ENCODE results near the gene HAUS7.

The HAUS7 gene

DNA sequence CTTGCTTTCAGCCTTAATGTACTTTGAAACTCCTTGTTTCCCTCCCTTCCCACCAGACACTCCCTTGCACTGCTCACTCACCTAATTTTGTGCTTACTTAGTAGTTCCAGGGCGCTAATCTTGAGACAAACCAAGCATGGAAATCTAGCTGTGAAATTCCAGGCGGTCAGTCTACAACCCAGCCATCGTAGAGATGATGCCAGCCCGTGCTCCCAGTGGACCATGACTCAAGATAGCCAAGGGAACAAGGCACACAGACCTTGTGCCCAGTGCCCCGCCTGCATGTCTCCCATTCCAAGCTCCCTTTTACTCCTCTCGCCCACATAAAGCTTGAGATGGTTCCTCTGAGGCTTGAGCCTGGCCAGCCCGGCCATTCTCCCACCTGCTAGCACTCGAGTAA is 35.6 kb downstream of the HAUS7 start:
- DNase-seq: no peak

DNA sequence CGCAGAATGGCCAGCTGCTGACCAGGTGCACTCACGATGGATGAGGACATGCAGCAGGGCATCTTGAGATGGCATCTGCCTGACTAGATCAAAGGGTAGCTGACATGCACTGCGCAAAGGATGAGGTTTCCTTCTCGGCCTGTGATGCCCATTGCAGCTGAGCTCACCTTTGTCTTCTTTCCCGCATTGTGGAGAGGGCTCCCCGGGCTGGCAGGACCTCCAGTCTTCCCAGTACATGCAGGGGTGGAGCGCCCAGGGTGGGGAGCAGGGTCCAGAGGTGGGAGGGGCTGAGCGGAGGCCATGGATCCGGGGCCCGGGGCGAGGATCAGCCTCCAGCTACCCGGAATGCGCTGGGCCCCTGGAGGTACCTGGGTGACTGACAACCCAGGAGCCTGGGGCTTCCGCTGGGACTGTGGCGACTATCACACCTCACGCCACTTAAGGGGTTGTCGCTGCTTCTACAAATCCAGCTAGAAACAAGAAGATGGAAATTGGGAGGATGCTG is 36.5 kb downstream of the HAUS7 start:
- no peak for DNase-seq

DNA sequence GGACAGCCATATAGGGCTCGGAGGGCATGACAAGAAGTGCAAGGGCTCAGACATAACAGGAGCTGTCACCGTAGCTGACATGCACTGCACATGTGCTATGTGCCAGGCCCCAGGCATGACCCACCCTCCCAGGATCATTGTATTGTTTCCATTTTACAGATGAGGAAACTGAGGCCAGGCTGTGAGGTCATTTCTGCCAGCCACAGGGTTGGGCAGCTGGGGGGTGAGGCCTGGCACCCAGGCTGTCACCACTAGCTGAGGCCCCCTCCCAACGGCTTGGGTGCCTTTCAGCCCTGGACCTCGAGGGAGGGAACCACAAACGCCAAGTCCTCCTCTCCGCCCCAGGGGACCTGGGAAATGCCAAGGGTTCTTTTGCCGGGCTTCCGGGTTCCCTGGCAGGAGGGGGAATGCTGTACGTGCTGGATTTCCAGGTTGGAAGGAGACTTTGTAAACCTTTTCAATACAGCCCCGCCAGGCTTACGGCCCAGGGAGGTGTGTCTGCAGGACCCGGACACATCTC is 37.2 kb downstream of the HAUS7 start:
- no peak for DNase-seq

DNA sequence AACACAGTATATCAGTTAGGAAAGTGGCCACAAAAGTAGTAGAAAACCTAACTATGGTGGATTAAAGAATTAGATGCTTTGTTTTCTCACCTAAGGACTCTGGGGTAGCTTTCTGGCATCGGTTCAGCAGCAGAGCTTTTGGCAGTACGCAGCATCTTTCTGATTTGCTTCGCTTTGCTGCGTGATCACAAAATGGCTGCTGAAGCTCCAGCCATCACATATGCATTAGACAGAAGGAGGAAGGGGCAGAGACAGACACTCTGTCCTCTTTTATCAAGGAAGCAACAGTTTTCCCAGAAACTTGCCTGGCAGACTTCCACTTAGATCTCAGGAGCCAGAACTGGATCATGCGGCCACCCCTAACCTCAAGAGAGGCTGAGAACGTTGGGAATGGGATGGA is 39.6 kb downstream of the HAUS7 start:
- DNase-seq: no peak

DNA sequence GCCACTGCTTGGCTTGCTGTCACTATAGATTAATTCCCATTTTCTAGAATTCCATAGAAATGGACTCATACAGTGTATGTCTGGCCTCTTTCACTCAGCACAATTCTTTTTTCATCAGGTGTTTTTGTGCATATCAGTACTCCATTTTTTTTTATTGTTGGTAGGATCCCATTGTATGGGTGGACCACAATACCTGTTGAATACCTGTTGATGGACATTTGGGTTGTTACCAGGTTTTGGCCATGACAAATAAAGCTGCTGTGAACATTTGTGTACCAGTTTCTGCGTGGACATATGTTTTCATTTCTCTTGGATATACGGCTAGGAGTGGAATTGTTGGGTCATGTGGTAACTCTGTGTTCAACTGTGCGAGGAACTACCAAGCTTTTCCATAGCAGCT is 44.2 kb downstream of the HAUS7 start:
- no peak for DNase-seq

DNA sequence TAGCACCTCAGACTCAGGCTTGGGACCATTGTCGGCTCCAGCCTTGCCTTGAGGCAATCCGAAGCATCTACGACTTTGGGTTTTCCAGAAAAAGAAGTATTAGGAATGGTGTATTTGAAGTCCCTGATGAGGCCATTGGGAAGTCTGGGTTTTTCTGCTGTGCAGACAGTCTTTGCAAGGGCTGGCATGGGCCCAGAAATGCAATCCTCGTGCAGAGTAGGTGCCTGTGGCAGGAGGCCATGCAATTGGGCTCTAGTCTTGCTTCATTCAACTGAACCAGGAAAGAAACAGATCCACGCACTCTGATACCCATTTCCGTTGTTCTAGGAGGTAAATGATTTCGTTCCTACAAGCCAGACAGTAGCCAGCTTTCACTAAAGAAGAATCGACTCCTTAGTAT is 46.7 kb downstream of the HAUS7 start:
- DNase-seq: no peak

DNA sequence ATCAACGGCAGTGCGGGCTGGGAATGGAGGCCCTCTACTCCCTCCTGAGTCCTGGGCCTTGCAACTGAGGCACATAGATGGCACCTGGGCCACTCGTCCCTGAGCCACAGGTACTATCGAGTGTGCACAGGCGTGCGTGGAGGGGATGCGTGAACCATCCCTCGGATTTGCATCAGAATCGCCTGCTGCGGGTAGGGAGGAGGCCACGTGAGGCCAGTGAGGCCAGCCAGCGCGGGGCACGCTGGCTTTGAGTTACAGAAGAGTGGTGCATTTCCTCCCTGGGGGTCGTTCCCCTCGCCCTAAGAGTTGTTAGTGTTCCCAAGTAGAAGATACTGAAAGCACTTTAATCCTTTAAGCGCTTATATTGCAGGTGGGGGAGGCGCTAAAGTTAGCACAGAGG is 48.5 kb downstream of the HAUS7 start:
- no peak for DNase-seq

DNA sequence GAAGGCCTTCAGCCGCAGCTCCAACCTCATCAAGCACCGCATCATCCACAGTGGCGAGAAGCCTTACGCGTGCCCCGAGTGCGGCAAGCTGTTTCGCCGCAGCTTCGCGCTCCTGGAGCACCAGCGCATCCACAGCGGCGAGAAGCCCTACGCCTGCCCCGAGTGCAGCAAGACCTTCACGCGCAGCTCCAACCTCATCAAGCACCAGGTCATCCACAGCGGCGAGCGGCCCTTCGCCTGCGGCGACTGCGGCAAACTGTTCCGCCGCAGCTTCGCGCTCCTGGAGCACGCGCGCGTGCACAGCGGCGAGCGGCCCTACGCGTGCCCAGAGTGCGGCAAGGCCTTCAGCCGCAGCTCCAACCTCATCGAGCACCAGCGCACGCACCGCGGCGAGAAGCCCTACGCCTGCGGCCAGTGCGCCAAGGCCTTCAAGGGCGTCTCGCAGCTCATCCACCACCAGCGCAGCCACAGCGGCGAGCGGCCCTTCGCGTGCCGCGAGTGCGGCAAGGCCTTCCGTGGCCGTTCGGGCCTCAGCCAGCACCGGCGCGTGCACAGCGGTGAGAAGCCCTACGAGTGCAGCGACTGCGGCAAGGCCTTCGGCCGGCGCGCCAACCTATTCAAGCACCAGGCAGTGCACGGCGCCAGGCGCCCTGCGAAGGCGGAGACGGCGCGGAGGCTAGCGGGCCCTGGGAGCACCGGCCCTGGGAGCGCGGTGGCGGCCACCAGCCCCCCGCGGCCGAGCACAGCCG is 49.4 kb downstream of the HAUS7 start:
- DNase-seq: no peak

DNA sequence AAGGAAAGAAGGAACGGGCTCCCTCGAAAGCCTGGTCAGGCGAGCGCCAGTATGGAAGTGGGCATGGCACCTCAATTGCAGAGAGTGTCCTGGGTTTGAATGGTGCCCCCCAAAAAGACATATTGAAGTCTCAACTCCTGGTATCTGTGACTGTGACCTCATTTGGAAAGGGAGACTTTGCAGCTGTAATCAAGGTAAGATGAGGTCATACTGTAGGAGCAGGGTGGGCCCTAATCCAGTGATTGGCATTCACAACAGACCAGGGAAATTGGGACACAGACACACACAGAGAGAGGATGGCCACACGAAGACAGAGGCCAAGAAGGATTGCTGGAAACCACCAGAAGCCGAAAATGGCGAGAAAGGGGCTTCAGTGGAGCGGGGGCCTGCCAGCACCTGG is 52.7 kb downstream of the HAUS7 start:
- DNase-seq: no peak

DNA sequence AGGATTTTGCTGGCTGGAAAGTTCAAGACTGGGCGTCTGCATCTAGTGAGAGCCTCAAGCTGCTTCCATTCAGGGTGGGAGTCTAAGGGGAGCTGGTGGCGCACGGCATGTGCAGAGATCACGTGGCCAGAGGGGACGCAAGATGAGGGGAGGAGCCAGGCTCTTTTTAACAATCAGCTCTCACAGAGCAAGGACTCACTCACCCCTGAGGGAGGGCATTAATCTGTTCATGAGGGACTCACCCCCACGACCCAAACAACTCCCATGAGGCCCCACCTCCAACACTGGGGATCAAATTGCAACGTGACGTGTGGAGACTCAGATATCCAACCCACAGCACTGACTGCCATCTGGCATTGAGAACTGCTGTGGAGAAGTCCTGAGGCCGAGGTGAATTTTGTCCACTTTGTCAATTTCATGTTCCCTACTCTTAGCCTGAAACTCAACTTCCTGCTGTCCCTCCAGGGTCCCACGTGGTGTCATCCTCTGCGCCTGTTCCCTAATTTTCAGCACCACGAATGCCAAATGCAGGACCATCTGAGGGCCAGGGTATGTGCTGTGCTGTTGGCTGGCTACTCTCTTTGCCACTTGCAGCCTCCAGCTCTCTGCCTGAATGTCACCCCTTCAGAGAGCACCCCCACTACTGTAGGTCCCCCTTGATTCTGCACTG is 53.5 kb downstream of the HAUS7 start:
- DNase-seq: no peak

DNA sequence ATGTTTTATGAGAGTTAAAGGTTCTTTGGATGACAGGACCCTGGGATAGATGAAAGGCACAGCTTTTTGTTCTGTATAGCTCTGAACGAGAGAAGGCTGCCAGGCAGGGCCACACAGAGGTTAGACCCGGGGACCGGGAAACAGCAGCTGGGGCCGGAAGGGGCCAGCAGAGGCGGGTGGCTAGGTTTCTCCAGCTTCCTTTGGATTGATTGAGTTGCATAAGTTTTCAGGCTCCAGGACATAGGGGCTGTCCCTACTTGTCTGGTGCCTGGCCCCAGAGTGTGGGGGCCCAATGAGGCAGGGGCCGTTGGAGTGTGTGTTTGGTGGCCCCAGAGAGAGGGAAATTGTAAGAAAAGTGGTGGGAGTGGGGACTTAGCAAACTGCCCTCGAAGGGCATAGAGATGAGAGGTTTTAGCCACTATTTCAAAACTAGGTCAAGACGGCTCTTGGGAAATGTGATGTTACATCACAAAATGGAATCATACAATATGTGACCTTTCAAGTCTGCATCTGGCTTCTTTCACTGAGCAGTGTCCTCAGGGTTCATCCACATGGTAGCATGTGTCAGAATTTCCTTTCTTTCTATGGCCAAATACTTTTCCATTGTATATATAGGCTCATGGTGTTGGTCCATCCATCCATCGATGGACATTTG is 55.4 kb downstream of the HAUS7 start:
- DNase-seq: no peak

DNA sequence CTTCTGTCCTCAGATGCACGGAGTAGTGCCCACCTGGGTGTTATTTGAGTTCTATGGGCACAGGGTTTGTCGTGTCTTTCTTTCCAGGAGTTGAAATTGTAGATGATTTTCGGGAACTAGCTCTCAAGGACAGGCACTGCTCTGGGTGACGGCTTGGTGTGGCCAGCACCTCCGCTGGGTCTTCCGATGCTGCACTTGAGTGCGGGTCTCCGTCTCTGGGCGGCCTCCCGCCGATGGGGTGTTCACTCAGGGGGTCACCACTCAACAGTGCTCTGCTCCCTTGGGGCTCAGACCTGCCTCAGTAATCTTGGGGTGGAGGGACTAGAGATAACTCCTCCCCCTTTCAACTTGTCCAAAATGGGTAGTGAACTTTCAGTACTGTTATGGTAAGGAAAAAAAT is 56.6 kb downstream of the HAUS7 start:
- no peak for DNase-seq

DNA sequence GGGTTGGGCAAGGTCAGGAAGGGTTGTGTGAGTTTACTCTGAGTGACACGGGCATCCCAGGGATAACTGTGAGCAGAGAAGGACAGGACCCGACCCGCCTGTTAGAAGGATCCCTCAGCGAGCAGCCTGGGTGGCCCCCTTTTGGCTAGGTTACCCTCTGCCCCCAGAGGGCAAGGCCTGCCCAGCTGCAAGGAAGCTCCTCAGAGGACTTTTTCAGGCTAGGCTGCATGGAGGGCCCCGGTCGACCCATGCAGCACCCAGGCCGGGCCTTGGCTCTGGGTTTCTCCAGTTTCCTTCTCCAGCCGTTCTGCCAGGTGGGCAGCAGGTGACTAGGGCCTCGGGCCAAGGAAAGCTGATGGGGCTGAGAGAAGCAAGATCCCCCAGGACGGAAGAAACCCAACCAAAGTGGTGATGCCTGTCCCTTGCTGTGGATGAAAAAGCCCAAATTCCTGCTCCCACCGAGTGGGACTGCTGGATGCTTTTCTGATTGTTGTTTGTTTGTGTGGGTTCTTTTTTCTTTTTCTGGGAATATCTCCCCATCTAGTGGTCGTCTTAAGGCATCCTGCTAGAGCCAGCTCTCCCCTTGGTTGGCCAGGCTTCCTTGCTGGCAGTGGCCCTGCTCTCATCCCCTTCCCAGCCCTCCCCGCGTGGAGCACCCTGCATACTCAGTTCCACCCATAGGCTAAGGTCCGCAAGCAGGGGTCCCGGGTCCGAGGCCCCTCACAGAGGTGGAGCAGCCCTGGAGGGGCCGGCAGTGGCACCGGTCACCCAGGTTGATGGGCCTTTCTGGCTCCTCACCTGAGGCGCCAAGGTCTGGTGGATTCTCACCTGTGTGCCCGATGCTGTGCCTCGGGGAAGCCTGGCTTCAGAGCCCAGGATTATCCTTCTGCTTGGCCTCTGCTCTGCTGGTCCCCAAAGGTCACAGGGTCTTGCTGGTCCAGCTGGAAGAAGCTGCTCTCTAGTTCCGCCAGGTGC is 57.3 kb downstream of the HAUS7 start:
- DNase-seq: no peak

DNA sequence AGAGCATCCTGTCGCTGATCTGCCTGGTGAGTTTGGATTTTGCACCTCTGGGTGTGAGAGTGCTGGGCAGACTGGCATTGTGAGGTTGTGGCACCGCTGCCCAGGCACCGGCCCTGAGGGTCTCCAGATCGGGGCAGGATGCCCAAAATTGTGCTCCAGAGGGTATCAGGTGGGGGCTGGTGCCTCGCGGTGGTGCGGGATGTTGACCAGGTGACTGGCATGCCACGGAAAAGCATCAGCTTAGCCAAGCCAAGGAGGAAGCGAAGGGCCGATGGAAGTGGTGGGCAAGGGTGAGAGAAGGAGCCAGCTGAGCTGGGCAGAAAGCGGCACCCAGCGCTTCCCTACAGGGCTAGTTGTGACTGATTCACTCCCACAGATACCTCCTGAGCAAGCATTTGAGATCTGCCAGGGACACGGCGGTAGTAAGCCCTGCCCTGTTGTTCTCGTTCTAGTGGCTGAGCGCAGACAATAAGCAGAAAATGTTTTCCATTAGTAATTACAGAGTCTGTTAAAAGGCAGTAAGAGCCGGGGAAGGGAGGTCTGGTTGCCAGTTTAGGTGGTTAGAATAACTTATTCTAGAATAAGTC is 58.3 kb downstream of the HAUS7 start:
- no peak for DNase-seq

DNA sequence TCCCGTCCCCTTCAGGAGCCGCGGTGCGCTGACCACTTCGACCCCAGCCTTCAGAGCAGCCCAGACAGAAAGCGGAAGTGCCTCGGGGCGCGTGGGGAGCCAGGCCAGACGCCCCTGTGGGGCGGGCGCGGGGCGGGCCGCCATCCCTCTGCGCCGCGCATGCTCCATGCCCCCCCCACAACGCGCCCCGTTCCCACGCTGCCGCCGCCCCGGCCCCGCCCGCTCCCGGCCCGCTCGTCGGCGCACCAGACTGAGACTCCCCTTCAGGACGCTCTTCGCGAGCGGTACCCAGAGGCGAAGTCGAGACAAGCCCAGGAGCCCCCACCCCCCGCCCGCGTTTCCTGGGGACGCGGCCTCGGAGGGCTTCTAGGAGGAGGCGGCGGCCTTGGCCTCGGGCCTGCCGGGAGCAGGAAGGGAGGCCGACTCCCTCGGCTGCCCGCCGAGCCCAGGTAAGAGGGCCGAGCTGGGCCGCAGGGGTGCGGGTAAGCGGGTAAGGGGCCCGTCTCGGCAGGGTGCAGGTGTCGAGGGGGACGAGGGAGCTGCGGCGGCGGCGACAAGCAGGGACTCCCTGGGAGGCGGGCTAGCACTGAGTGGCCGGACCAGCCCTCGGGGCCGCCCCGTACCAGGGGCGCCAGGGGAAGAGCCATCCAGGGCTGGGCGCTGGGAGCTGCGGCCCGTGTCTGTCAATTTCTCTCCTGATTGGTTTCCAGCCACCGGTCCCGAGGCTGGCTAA is 59.0 kb downstream of the HAUS7 start, which contains the start of gene ZFP92:
Gene ZFP92 (plus strand): TSS at position 218 of the 733 bp plus-strand sequence. CDS start 6,851 bp downstream, outside the sequence.
- no peak for DNase-seq

DNA sequence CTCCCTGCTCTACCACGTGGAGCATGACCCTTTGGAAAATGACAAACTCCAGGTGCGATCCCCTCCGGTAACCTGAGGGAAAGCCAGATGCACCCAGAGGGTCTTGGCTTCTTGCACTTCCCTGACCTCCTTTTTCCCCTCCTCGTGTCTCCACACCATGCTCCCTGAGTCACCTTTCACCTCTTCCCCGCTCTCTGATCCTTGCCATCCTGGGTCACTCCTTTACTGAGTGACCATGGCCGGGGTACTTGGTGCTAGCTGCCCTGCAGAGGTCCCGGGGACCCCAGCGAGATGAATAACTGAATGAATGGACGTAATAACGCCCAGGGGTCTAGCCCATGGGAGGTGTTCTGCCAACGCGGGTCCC is 59.5 kb downstream of the HAUS7 start:
- no peak for DNase-seq

DNA sequence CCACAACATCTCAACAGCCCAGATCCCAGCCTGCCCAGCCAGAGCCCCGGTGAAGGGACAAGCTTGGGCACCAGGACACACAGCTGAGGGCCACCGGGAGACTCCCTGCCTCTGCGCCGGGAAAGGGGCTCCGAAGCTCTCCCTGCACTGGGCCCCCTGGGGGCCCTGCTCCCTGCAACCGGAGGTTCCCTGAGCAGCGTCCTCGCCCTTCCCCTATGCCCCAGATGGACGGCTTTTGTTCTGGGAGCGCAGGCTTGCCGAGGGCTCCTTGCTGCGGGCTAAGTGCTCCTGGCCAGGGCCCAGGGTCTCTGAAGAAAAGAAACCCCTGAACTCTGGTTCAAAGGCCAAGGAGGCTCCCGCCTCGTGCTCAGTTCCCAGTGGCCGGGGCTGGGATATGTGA is 60.0 kb downstream of the HAUS7 start:
- DNase-seq: no peak

DNA sequence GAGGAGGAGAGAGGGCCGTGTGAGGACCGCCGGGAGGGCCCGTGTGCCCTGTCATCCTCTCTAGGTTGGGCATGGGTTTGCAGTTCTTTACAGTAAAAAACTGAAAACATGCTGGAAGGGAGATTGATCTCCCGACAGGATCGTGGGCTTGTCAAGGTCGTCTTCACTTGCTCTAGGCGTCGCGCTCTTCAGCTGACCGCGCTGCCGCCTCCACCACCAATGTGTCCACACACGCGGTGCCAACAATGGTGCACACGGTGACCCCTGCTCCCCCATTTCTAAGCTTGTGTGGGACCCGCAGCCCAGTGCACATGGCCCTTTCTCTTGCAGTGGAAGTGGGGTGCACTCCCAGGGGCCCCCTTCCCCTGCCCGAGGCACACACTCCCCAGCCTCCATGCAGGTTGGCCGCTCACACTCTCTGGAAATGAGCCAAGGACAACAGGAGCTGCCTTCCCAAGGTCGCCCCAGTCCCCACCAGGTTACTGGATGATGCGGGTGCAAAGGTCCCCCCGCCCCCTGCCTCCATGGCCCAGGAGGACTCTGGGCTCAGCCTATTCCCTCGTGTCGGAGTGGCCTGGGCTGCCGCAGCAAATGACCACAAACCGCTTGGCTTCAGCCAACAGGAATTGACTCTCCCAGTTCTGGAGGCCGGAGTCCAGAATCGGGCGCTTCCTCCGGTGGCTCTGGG is 60.8 kb downstream of the HAUS7 start:
- DNase-seq: no peak

DNA sequence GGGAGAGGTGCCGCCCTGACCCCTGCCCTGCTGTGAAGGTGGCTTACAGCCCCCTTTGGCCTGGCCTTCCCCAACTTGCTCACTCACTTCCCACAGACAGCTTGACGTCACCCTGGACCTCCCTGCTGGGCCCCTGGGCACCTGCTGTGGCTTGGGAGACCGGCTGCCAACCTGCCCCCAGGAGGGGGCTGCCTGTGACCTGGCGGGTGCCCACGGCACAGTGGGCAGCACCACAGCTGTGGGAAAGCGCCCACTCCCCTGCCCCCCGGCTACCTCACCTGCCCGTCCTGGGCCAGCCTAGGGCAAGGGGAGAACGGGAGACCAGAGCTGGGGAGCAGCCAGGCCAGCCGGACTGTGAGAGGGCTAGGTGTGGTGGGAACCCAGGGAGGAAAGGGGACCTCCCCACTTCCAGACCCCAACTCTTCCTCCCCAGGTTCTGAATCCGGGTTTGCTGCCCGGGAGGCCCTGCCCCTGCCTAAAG is 61.5 kb downstream of the HAUS7 start:
- DNase-seq: no peak

DNA sequence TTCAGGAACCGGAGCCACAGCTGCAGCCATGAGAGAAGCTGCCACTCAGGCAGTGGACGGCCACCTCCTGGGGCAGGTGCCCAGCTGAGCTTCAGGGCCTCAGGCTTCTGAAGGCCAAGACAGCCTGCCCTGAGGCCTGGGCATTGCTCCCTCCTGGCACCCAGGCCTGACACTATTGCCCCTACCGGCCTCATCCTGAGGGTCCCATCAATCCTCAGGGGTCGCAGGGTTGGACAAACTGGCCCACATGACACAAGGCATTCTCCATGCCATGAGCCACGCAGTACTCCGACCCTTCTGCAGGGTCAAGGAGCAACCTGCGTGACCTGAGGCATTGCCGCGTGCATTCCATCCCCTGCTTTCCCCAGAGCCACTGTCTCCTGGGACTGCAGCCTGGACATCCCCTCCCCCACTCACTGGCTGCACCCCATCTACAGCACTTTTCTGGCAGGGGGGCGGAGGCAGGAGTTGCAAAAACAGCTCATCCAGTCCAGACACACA is 62.1 kb downstream of the HAUS7 start:
- DNase-seq: no peak

Measured in midbrain (tissue), 1 donor.